Measurements from ENCODE around the gene MICAL3.

The MICAL3 gene

DNA sequence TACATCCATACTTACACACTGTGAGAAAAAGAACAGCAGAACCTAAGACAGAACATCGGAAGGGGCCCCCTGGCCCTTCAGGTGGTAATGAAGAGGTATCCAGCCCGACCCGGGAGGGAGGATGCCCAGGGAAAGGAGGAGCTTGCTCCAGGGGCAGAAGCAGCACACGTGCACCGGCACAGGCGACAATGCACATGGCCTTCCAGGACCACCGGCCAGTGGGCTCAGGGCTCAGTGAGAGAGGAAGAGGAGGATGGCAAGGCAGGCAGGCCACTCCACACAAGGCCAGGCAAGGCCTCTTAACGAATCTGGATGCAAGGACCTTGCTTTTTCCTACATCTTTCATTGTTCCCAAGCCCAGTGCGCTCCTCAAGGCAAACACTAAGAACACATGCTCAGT, 52.6 kb downstream of the MICAL3 start:
- no peak for DNase-seq (ENCODE audit: low spot score)

GRCh38 chr22:17970201-17970708, 54.1 kb downstream of the MICAL3 start:
- no peak for DNase-seq (ENCODE audit: low spot score)

DNA sequence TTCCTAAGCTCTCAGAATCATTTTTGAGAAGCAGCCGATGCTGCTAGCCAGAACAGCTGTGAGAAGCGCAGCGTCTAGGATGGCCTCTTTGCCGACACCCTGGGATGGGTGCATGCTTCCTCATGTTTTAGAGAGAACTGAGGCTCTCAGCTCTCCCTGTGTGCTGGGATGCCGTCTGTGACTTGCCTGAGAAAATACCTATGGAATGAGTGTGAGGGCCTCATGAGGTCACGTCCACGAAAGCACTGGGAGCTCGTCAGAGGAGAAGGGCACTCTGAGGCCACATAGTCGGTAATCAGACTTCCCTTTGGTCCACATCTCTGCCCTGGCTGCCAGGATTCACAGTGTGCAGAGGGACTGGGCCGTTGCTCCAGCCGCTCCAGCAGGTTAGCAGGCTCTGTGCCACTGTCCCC, 54.7 kb downstream of the MICAL3 start:
- DNase-seq (ENCODE audit: low spot score): peak; percentile 91

GRCh38 chr22:17968126-17968525, 56.2 kb downstream of the MICAL3 start:
- DNase-seq (ENCODE audit: low spot score): no peak

GRCh38 chr22:17966403-17966717, 58.0 kb downstream of the MICAL3 start:
- no peak for DNase-seq (ENCODE audit: low spot score)

GRCh38 chr22:17965538-17966402, 58.6 kb downstream of the MICAL3 start:
- DNase-seq (ENCODE audit: low spot score): no peak

GRCh38 chr22:17964643-17965042, 59.7 kb downstream of the MICAL3 start:
- DNase-seq (ENCODE audit: low spot score): no peak

DNA sequence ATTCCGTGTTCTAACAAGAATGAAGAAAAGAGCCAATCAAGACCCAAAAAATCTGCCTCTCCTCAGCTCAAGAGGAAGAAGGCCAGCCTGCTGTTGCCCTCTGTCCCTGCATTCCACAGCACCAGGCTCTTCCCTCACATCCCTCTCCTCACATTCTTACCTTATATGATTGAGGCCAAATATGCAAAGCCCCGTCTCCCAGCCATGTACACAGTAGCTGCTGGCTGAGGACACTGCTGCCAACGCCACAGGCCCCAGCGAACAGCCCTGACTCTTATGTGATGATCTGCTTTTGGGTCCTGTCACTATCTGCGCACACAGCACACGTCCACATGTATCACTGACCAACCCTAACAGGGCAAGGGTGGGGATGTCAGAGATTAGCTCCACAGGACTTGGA, 60.2 kb downstream of the MICAL3 start:
- DNase-seq (ENCODE audit: low spot score): peak; percentile 16

GRCh38 chr22:17963015-17963414, 61.3 kb downstream of the MICAL3 start:
- no peak for DNase-seq (ENCODE audit: low spot score)

DNA sequence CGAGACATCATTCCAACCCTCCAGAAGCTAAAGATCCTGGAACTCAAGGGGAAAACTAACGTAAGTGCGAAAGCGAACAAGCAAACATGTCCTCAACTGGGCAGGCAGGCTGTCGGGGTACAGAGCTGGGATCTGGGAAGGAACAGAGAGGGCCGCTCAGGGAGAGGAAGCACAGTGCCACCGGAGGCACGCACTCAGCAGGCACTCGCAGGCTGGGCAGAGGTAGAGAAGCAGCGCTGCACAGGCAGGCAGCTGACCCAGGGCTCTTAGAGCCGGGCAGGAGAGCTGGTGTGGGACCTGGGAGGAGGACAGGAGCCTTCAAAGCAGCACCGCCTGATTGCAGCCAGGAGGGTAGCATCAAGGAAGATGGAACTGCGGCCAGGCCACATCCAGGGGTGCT, 62.2 kb downstream of the MICAL3 start:
- DNase-seq (ENCODE audit: low spot score): no peak

DNA sequence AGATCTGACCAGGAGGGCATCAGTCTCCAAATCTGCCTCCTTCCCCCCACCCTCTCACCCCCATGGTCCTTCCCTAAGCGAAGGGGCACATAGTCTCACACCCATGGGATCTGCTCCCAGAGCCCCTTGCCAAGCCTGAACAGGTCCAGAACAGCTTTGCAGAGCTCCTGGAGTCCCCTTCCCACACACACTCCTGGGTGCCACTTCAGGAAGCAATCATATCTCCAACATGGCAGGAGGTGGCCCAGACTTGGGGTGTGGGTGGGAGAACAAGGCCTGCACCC, 63.0 kb downstream of the MICAL3 start:
- DNase-seq (ENCODE audit: low spot score): no peak

- DNase-seq (ENCODE audit: low spot score): no peak
These were observed 63.5 kb downstream of the MICAL3 start for GRCh38 chr22:17960695-17961445.

- no peak for DNase-seq (ENCODE audit: low spot score)
These were observed 64.3 kb downstream of the MICAL3 start for GRCh38 chr22:17960011-17960410.

- DNase-seq (ENCODE audit: low spot score): no peak
These were observed 66.2 kb downstream of the MICAL3 start for GRCh38 chr22:17958166-17958565.

- DNase-seq (ENCODE audit: low spot score): peak; percentile 38
These were observed 66.7 kb downstream of the MICAL3 start for GRCh38 chr22:17957693-17958092.

GRCh38 chr22:17957204-17957603, 67.2 kb downstream of the MICAL3 start:
- no peak for DNase-seq (ENCODE audit: low spot score)

DNA sequence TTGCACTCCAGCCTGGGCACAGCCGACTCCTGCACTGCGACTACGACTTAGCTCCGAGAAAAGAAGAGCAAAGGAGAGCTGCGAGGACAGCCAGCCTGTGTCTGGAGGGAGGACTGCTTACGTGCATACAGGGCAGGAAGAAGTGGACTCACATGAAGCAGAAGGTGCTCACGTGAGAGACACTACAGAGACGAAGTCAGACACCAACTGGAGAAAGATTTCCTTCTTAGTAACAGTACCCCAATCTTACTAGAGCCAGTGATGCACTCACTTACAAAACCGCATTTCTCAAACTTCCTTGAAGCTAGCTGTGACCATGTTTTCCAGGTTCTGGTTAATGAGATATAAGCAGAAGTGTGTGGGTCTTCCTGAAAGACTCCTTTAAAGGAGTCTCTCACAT, 67.7 kb downstream of the MICAL3 start:
- no peak for DNase-seq (ENCODE audit: low spot score)

GRCh38 chr22:17955590-17956379, 68.6 kb downstream of the MICAL3 start:
- DNase-seq (ENCODE audit: low spot score): no peak

DNA sequence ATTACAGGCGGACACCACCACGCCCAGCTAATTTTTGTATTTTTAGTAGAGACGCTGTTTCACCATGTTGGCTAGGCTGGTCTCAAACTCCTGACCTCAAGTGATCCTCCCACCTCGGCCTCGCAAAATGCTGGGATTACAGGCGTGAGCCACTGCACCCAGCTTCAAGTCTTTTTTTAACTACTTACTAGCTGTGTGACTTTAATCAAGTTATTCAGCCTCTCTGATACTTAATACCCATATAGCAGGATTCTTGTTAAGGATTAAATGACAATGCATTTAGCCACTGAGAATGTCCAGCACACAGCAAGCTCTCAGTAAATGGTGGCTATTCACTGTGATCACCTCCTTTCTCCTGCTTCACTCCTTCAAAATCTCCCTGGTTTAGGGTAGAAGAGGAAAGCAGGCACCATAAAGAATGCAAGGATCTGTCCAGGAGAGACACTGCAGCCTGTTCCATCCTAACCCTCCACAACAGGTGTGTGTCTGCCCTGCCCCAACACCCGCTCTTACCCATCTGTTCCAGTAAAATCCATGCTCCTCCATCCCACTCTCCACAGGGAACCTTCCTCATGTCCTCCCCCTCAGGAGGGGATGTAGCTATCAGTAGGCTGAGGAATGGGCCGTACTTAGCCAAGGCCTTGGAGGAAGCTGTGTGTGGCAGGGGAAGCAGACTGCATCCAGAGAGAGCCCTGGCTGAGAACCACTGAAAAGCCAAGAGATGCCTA, 69.3 kb downstream of the MICAL3 start:
- DNase-seq (ENCODE audit: low spot score): no peak

- DNase-seq (ENCODE audit: low spot score): no peak
These were observed 70.0 kb downstream of the MICAL3 start for GRCh38 chr22:17954200-17954859.

DNA sequence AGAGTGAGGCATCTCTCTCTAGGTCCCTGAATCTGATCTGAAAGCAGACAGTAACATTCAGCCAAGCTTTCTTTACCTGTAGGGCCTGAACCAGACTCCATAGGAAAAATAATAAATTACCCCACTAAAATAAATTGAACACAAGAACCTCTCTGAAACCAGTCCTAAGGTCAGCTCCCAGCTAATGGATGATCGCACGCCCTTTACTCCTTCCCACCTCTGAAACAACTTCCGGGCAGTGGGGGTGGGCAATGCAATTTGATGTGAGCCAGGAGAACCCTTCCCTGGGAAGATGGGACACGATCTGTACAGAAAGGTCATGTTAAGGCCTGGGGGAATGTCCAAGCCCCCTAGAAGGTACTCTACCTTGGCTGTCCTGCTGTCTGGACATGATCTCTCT, 71.2 kb downstream of the MICAL3 start:
- DNase-seq (ENCODE audit: low spot score): no peak
